HG02588 (cell line): ENCODE measurements around the gene GLT8D1.
"Not testable (repeated sequence)": the region's sequence is repeated elsewhere in the genome, so short reads cannot be mapped to it uniquely, and the experiment has no call there.

Experiments
- ATAC-seq: cut with Tn5 transposase; IDR thresholded peaks from one replicate; pipeline ENCODE4 v1.9.1; 2021; ENCODE audit warnings: mild to moderate bottlenecking, moderate library complexity; ENCODE audit not compliant: unreplicated experiment

The GLT8D1 gene

GRCh38 chr3:52683611-52684010 is 22.0 kb downstream of the GLT8D1 start:
- ATAC-seq = no peak

GRCh38 chr3:52682016-52682415 is 23.6 kb downstream of the GLT8D1 start:
- no peak for ATAC-seq

GRCh38 chr3:52681596-52681995 is 24.0 kb downstream of the GLT8D1 start:
- ATAC-seq = no peak

GRCh38 chr3:52679811-52680210 is 25.8 kb downstream of the GLT8D1 start:
- ATAC-seq = no peak

GRCh38 chr3:52679199-52679538 is 26.4 kb downstream of the GLT8D1 start:
- no peak for ATAC-seq

GRCh38 chr3:52678265-52679198 is 27.1 kb downstream of the GLT8D1 start:
- ATAC-seq = no peak

- ATAC-seq = not testable (repeated sequence)
These were observed 29.4 kb downstream of the GLT8D1 start for GRCh38 chr3:52676201-52676600.

- no peak for ATAC-seq
These were observed 33.9 kb downstream of the GLT8D1 start for GRCh38 chr3:52671676-52672075.

GRCh38 chr3:52670621-52671521 is 34.7 kb downstream of the GLT8D1 start:
- no peak for ATAC-seq

- ATAC-seq = no peak
These were observed 42.5 kb downstream of the GLT8D1 start for GRCh38 chr3:52663098-52663497.

GRCh38 chr3:52660046-52660445 is 45.5 kb downstream of the GLT8D1 start:
- ATAC-seq = no peak

- ATAC-seq = no peak
These were observed 49.7 kb downstream of the GLT8D1 start for GRCh38 chr3:52655895-52656294.

GRCh38 chr3:52651592-52651991 is 54.0 kb downstream of the GLT8D1 start:
- ATAC-seq = no peak

- ATAC-seq = no peak
These were observed 55.2 kb downstream of the GLT8D1 start for GRCh38 chr3:52650439-52650838.

- no peak for ATAC-seq
These were observed 56.0 kb downstream of the GLT8D1 start for GRCh38 chr3:52649461-52650210.

- no peak for ATAC-seq
These were observed 60.0 kb downstream of the GLT8D1 start for GRCh38 chr3:52645549-52645948.
